Activated CD8-positive, alpha-beta memory T cell treated with anti-CD3 and anti-CD28 coated beads, Interleukin-2, amount 50 U/mL, for 1 hour (primary cell): ENCODE measurements around the gene DGCR8.

ENCODE experiments used
- DNase-seq: peaks from one replicate; pipeline ENCODE4 v3.0.0-alpha.2; 2020; ENCODE audit errors: extremely low read depth

Gene DGCR8

DNA sequence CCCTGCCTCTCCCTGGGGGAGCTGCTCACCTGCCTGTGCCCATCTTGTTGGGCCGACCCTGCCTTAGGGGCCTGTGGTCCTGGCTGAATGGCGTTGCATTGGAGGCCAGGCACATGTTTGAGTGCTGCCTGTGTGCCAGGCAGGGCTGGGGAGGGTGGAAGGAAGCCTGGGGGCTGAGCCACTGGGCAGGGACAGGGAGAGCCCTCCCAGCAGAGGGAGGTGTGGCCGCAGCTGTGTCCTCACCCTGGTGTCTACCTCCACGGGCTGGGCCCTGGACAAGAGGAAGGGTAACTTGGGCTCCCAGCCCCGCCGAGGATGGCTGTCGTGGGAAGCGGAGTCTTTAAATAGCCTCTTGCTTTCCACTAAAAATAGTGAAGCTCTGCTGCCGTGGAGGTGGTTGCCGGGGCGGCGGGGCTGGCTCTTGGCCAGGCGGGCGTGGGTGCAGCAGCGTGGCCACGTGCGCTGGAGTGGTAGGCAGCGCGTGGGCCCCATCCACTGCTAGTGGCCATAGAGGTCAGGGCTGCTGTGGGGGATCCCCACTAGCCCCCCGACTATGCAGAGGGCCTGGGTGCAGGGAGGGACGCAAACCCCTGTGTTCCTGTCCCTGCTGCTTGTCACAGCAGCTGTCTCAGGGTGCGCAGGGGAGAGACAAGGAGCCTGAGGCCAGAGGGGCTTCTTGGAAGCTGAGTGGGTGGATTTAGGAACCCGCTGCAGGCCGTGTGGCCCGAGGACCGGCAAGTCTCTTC lies 57.8 kb downstream of the DGCR8 start:
- DNase-seq = no peak

- no peak for DNase-seq
These were observed 58.3 kb downstream of the DGCR8 start for GRCh38 chr22:20138417-20138738.

- DNase-seq = no peak
These were observed 58.8 kb downstream of the DGCR8 start for GRCh38 chr22:20138868-20139267.

GRCh38 chr22:20139391-20140106 lies 59.5 kb downstream of the DGCR8 start:
- no peak for DNase-seq

DNA sequence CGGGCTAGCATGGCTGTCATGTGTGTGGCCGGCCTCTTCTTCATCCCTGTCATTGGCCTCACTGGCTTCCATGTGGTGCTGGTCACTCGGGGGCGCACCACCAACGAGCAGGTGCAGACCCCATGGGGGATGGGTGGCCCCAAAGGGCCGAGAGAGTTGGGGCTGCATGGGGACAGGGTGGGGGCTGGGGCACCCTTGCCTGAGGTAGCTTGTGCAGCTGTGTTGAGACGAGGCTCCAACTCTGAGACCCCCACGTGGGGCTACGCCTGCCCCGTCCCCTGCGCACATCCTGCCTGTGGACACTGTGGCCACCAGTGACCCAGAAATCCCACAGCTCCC lies 60.0 kb downstream of the DGCR8 start:
- no peak for DNase-seq

DNA sequence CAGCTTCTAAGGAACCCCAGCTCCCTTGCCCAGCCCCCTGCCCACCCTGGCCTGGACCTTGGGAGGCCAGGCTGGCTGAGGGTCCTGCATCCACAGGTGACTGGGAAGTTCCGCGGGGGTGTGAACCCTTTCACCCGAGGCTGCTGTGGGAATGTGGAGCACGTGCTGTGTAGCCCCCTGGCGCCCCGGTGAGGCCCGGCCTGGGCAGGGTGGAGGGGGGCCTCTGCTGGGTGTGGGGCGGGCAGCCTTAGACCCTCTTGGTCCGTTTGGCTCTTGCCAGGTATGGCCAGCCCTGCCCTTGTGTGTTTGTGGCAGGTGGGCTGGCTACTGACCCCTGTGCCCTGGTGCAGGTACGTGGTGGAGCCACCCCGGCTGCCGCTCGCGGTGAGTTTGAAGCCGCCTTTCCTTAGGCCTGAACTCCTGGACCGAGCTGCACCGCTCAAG lies 60.5 kb downstream of the DGCR8 start:
- DNase-seq = no peak

- no peak for DNase-seq
These were observed 61.4 kb downstream of the DGCR8 start for GRCh38 chr22:20141186-20142077.

- no peak for DNase-seq
These were observed 62.9 kb downstream of the DGCR8 start for GRCh38 chr22:20142711-20143621.

GRCh38 chr22:20143883-20144665 lies 64.0 kb downstream of the DGCR8 start:
- DNase-seq = no peak

DNA sequence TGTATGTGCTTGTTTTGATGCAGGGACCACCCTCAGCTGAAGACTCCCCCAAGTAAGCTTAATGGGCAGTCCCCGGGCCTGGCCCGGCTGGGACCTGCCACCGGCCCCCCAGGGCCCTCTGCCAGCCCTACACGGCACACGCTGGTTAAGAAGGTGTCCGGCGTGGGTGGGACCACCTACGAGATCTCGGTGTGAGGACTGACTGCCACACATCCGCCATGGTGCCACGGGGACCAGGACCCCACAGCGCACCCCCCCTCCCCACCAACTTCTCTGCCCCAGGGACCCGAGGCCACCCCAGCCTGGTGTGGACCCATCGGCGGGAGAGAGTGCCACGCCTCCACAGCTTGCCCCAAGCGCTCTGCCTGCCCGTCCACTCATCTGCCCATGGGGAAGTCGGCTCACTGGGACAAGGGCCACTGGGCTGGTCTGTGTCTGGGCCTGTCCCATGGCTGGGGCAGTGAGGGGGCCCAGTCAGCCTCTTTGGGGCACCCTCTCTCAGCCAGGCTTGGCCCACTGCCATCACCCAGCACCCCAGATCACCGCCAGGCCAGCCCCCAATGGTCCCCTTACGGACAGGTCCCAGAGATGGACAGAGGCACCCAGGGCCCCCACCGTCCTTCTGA lies 65.3 kb downstream of the DGCR8 start:
- no peak for DNase-seq

DNA sequence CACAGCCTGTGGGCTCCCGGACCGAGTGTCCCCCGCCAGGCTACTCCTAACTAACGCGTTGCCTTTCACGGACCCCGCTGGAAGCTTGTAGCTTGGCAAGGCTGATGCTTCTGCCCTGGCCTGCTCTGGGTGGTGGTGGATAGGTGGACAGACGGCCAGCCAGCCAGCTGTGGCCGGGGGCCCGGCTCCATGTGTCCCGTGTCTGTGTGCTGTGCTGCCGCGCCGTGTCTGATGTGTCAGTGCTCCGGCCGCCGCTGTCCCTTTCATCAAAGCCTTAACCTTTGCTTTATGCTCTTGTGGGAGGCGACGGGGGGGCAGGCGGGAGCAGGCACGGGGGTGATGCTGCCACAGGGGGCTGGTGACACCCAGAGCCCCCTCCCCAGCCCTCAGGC lies 65.8 kb downstream of the DGCR8 start:
- no peak for DNase-seq

GRCh38 chr22:20146777-20147176 lies 66.7 kb downstream of the DGCR8 start:
- no peak for DNase-seq

DNA sequence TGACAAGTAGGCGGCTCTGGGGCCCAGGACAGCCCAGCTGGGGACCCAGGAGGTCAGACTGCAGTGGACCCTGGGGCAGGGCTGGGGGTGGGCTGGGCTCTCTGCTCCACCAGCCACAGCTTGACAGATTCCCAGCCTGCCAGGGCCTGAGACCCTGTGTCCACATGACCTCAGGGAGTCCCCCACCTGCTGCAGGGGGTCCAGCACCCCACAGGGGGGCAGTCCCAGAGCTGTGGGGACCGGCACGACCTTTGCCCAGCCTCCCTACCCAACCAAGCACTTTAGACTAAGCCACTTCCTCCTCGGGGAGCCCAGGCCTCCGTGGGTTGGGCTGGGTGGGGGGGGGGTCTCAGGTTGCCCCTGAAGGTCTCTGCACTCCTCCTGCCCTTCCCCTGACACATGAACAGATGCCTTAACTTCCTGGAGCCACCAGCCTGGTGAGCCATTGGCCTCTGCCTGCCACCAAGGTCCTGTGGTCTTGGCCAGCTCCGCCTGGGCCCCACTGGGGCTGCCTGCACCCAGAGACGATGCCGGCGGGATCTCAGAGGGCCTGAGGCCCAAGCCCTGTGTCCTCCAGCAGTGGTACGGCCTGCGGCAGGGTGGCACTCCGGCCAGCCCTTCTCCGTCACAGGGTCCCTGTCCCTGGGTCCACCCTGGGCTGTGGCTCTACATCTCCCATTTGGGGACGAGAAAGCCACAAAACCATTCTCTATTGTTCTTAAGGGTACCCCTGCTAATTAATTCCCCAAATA lies 67.4 kb downstream of the DGCR8 start:
- no peak for DNase-seq

DNA sequence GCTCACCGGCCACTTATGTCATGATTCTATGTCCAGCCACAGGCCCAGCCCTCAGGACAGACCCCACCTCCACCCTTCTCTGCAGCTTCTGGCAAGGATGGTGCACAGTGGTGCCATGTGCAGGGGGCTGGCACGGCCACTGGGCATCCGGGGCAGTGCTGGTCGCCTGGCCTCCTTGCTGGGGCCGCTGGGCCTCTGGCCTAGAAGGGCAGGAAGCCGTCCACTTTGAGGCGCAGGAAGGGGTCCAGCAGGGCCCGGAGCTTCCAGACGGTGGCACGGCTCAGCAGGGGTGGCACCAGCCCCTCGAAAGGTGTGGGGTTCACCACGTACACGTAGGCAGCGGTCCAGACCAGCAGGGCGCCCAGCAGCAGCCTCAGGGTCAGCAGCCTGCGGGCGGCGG lies 68.4 kb downstream of the DGCR8 start:
- no peak for DNase-seq

DNA sequence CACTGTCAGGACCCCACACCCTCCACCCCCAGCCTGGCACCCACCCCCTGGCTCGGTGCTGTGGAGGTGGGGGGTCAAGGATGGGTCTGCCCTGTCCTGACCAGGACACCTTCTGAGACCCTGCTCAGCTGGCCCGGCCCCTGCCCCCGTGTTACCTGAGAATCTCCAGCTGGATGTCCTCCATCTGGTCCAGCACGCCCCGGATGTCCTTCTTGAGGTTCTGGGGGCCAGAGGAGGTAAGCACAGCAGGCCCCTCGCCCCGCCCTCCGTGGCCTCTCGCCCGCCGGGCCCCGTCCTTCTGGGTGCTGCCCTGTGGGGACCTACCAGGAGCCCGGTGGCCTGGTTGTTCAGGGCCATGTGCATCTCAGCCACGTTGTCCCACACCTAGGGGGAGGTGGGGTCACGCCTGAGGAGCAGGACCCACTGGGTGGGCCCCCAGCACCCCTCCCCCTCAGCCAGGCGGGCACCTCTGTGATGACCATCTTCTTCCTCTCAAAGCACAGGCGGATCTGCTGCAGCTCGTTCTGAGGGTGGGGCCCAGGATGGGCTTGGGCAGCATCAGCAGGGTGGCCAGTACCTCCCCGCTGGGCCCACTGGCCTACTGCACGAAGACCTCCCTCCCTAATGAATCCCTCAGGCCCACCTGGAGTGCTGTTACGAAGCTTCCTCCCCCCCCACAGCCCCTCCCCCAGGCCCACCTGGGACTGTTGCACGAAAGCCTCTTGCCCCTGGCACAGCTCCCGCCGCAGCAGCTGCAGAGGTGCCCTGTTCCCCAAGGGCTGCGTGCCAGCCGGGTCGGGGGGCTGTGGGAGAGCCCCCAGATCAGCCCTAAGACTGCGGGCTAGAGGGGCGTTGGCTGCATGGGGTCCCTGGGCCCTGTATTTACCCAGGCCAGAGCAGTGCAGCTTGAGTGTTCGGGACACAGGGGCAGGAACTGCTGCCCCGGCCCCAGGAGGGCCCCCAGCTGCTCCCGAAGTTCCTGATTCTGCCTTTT lies 69.5 kb downstream of the DGCR8 start:
- no peak for DNase-seq

DNA sequence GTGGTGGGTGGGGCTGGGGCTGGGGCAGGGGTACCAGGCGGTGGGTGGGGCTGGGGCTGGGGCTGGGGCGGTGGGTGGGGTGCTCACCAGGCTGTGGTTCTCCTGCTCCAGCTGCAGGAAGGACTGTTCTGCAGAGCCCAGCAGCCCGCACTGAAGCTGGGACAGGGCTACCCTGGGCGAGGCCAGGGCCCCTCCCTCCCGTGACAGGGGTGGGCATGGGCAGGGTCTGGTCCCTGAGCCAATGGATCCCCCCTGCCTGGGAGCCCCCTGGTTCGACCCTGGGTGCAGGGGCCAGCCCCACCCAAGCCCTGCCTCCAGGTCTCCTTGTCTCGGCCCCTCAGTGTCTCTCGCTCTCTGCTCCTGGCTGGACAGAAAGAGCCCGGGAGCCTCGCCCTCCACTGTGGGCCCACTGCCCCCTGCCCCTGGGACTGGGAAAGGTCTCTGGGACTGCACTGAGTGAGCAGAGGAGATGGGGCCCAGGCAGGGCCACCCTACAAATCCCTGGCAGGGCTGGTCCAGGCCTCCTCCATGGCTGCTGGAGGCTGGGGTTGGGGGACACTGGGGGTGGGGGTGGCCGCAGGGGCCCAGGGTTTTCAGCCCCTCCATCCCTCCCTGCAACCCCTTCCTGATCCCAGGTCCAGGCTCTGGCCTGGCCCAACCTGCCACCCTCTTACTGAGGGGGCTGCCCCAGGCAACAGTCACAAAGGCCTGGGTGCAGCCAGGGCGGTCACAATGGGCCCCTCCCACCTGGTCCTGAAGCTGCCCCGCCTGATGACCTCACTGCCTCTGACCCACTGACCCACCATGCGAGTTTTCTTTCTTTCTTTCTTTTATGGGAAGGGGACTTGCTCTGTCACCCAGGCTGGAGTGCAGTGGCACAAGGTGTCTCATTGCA lies 70.6 kb downstream of the DGCR8 start, which contains the start of gene CCDC188:
Gene CCDC188 (minus strand): TSS at position 675 of the 895 bp plus-strand sequence. CDS start 69 bp downstream, at position 606.
- no peak for DNase-seq

- no peak for DNase-seq
These were observed 71.2 kb downstream of the DGCR8 start for GRCh38 chr22:20151276-20151588.
